Astrocyte (in vitro differentiated cells and primary cell): ENCODE data around the gene MYO1C. TPM values are rescaled to one million over a fixed set of nuclear protein-coding genes. Genes with fewer than 3 reads are reported as not detected.
A peak's percentile ranks its signal among the peaks of the same experiment; 100 is the strongest.

Experiments used
- DNase-seq: peaks from one replicate; pipeline ENCODE4 v3.0.0-alpha.2; 2010; ENCODE audit warnings: low read depth
- FAIRE-seq: peaks from 2 replicates; lab custom pipeline; 2011; peaks lifted over from hg19 to GRCh38; lab: Jason Lieb, UNC
- H2AFZ ChIP-seq: 2 replicates; pipeline ENCODE4 v1.6.0; 2012; ENCODE audit warnings: low read depth, low read length, inconsistent platforms
- H3K27ac ChIP-seq: 2 replicates; pipeline ENCODE4 v1.5.1; 2011; ENCODE audit warnings: low read depth, low read length, inconsistent platforms
- H3K27me3 ChIP-seq: 2 replicates; pipeline ENCODE4 v1.6.0; 2011; ENCODE audit warnings: low read length, inconsistent platforms; ENCODE audit not compliant: insufficient read depth
- H3K36me3 ChIP-seq: 2 replicates; pipeline ENCODE4 v1.5.1; 2011; ENCODE audit warnings: low read length, inconsistent platforms; ENCODE audit not compliant: insufficient read depth
- H3K4me1 ChIP-seq: 2 replicates; pipeline ENCODE4 v1.5.1; 2011; ENCODE audit warnings: low read length, inconsistent platforms; ENCODE audit not compliant: insufficient read depth
- H3K4me2 ChIP-seq: 2 replicates; pipeline ENCODE4 v1.6.0; 2012; ENCODE audit warnings: low read length, inconsistent platforms
- H3K4me3 ChIP-seq: 2 replicates; pipeline ENCODE4 v1.5.1; 2011; ENCODE audit warnings: low read depth, mild to moderate bottlenecking, low read length, inconsistent platforms; ENCODE audit not compliant: insufficient read depth
- H3K79me2 ChIP-seq: 2 replicates; pipeline ENCODE4 v1.6.0; 2012; ENCODE audit warnings: mild to moderate bottlenecking, low read length, inconsistent platforms; ENCODE audit not compliant: insufficient read depth
- H3K9ac ChIP-seq: 2 replicates; pipeline ENCODE4 v1.6.0; 2012; ENCODE audit warnings: mild to moderate bottlenecking, low read length, inconsistent platforms
- H3K9me3 ChIP-seq: 2 replicates; pipeline ENCODE4 v1.5.1; 2012; ENCODE audit warnings: low read depth, mild to moderate bottlenecking, low read length, inconsistent platforms; ENCODE audit not compliant: insufficient read depth
- H4K20me1 ChIP-seq: 2 replicates; pipeline ENCODE4 v1.6.0; 2012; ENCODE audit warnings: low read length, inconsistent platforms; ENCODE audit not compliant: insufficient read depth
- H3K27ac Mint-ChIP-seq: one replicate; pipeline ENCODE4 v1.8.0; 2021; ENCODE audit warnings: mild to moderate bottlenecking, mixed read lengths; ENCODE audit not compliant: unreplicated experiment
- H3K27me3 Mint-ChIP-seq: one replicate; pipeline ENCODE4 v1.8.0; 2021; ENCODE audit warnings: low read depth, mixed read lengths; ENCODE audit not compliant: unreplicated experiment
- H3K36me3 Mint-ChIP-seq: one replicate; pipeline ENCODE4 v1.8.0; 2021; ENCODE audit warnings: low read depth, mixed read lengths; ENCODE audit not compliant: unreplicated experiment
- H3K4me1 Mint-ChIP-seq: one replicate; pipeline ENCODE4 v1.8.0; 2021; ENCODE audit warnings: low read depth, mixed read lengths; ENCODE audit not compliant: unreplicated experiment
- H3K4me3 Mint-ChIP-seq: one replicate; pipeline ENCODE4 v1.8.0; 2021; ENCODE audit warnings: mild to moderate bottlenecking, moderate library complexity, mixed read lengths; ENCODE audit not compliant: unreplicated experiment
- H3K9me3 Mint-ChIP-seq: one replicate; pipeline ENCODE4 v1.8.0; 2021; ENCODE audit warnings: mild to moderate bottlenecking, mixed read lengths; ENCODE audit not compliant: unreplicated experiment
- EZH2 ChIP-seq: IDR thresholded peaks from 2 replicates; pipeline ENCODE4 v1.6.1; 2012; ENCODE audit warnings: mild to moderate bottlenecking, low read length, inconsistent platforms; ENCODE audit not compliant: insufficient read depth
- total RNA-seq: library from RNA; stranded (reverse); gene quantifications from 2 replicates; pipeline ENCODE4 v1.2.1, GENCODE V29; 2021
- TF ChIP-seq, protein P1 (sequence below): IDR thresholded peaks from 2 replicates; pipeline ENCODE4 v1.5.1; 2011; ENCODE audit warnings: low read depth, mild to moderate bottlenecking, inconsistent platforms, low read length, moderate library complexity; ENCODE audit not compliant: insufficient read depth

Gene MYO1C
- total RNA-seq, 1 donor from 2014 or later: 132 TPM

DNA sequence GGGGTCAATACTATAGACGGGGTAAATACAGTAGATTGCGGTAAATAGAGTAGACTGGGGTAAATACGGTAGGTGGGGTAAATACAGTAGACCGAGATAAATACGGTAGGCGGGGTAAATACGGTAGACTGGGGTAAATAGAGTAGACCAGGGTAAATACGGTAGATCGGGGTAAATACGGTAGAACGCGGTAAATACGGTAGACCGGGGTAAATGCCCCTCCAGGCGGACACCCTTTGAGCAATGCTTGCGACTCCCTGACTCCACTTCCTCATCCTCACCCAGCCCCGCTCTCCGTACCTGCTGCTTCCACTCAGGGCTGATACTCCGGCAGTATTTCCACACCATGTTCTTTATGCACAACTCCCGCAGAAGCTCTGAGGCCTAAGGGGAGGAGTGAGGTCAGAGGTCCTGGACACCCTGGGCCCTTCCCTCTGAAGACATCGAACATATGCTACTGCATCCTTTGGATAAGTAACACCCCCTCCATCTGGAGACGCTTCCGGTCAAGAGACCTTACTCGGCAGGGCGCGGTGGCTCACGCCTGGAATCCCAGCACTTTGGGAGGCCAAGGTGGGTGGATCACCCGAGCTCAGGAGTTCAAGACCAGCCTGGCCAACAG is 23.1 kb downstream of the MYO1C start:
- DNase-seq: peak; percentile 78
- no peak overlapping the region for H3K27ac ChIP-seq
- H2AFZ ChIP-seq: no peak overlapping the region
- no peaks in the 10 kb centered on the region for H3K9me3 ChIP-seq
- H3K27me3 Mint-ChIP-seq: no peaks in the 10 kb centered on the region
- no peak overlapping the region for H3K4me3 Mint-ChIP-seq
- TF ChIP-seq, protein P1, sequence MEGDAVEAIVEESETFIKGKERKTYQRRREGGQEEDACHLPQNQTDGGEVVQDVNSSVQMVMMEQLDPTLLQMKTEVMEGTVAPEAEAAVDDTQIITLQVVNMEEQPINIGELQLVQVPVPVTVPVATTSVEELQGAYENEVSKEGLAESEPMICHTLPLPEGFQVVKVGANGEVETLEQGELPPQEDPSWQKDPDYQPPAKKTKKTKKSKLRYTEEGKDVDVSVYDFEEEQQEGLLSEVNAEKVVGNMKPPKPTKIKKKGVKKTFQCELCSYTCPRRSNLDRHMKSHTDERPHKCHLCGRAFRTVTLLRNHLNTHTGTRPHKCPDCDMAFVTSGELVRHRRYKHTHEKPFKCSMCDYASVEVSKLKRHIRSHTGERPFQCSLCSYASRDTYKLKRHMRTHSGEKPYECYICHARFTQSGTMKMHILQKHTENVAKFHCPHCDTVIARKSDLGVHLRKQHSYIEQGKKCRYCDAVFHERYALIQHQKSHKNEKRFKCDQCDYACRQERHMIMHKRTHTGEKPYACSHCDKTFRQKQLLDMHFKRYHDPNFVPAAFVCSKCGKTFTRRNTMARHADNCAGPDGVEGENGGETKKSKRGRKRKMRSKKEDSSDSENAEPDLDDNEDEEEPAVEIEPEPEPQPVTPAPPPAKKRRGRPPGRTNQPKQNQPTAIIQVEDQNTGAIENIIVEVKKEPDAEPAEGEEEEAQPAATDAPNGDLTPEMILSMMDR: no peak
- TF ChIP-seq EZH2: no peak
- peaks cover 3% of the 10 kb centered on the region for H3K4me1 Mint-ChIP-seq
- no peak overlapping the region for H3K27ac Mint-ChIP-seq
- H3K4me3 ChIP-seq: no peak overlapping the region
- no peaks in the 10 kb centered on the region for H3K9me3 Mint-ChIP-seq
- H3K36me3 Mint-ChIP-seq: peaks cover 24% of the 10 kb centered on the region
- H3K27me3 ChIP-seq: no peaks in the 10 kb centered on the region
- no peak overlapping the region for H3K9ac ChIP-seq
- FAIRE-seq: no peak
- H3K36me3 ChIP-seq: peaks cover 14% of the 10 kb centered on the region
- peaks cover 35% of the 10 kb centered on the region for H4K20me1 ChIP-seq
- no peaks in the 10 kb centered on the region for H3K4me1 ChIP-seq
- no peak overlapping the region for H3K4me2 ChIP-seq
- no peaks in the 10 kb centered on the region for H3K79me2 ChIP-seq

GRCh38 chr17:1467898-1468492 is 24.5 kb downstream of the MYO1C start:
- H3K4me3 ChIP-seq: no peak overlapping the region
- TF ChIP-seq, protein P1: no peak
- TF ChIP-seq EZH2: no peak
- no peak overlapping the region for H2AFZ ChIP-seq
- H3K27me3 ChIP-seq: no peaks in the 10 kb centered on the region
- DNase-seq (no peak), FAIRE-seq (no peak)
- H3K4me2 ChIP-seq: no peak overlapping the region
- H3K9me3 ChIP-seq: no peaks in the 10 kb centered on the region
- peaks cover 8% of the 10 kb centered on the region for H3K4me1 ChIP-seq
- no peak overlapping the region for H3K4me3 Mint-ChIP-seq
- H3K9ac ChIP-seq: no peak overlapping the region
- H4K20me1 ChIP-seq: peaks cover 29% of the 10 kb centered on the region
- H3K79me2 ChIP-seq: no peaks in the 10 kb centered on the region
- H3K9me3 Mint-ChIP-seq: no peaks in the 10 kb centered on the region
- H3K27ac Mint-ChIP-seq: no peak overlapping the region
- peaks cover 14% of the 10 kb centered on the region for H3K36me3 ChIP-seq
- H3K36me3 Mint-ChIP-seq: peaks cover 24% of the 10 kb centered on the region
- H3K27me3 Mint-ChIP-seq: no peaks in the 10 kb centered on the region
- H3K27ac ChIP-seq: no peak overlapping the region
- H3K4me1 Mint-ChIP-seq: peaks cover 3% of the 10 kb centered on the region

DNA sequence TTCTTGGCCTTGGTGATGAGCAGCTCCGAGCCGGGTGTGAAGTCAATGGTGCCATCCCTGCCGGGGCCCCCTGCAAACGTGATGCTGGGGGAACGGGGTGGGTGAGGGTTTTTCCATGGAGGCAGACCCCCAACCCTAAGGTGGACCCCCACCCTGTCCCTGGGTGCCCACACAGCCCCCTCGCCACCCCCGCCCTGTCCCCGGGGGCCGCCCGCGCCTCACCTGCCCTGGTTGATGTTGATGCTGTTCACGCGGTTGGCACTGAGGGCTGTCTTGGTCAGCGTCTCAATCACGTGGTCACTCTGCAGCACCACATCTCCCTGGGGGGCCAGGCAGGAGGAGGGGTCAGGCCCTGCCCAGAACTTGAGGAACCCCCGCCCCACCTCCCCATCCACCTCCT is 25.2 kb downstream of the MYO1C start:
- Mint-ChIP-seq H3K36me3 (peaks cover 27% of the 10 kb centered on the region), H3K9me3 (no peaks in the 10 kb centered on the region), H3K27me3 (no peaks in the 10 kb centered on the region), H3K4me3 (no peak overlapping the region), H3K27ac (no peak overlapping the region), H3K4me1 (peaks cover 3% of the 10 kb centered on the region)
- Histone ChIP-seq H3K27me3 (no peaks in the 10 kb centered on the region), H4K20me1 (peaks cover 26% of the 10 kb centered on the region), H2AFZ (no peak overlapping the region), H3K4me1 (peaks cover 13% of the 10 kb centered on the region), H3K36me3 (peaks cover 11% of the 10 kb centered on the region), H3K9me3 (no peaks in the 10 kb centered on the region), H3K27ac (no peak overlapping the region), H3K79me2 (no peaks in the 10 kb centered on the region), H3K4me3 (no peak overlapping the region), H3K4me2 (no peak overlapping the region), H3K9ac (no peak overlapping the region)
- DNase-seq (no peak), FAIRE-seq (no peak)
- TF ChIP-seq EZH2: no peak
- TF ChIP-seq, protein P1: no peak
